Measurements from ENCODE around the gene NHLRC1. TPM values are rescaled to one million over a fixed set of nuclear protein-coding genes. Genes with fewer than 3 reads are reported as not detected.

Gene NHLRC1
- polyA plus RNA-seq, 1 of the 3 experiments (the other 2 are of a cell fraction), result 0.15 TPM

GRCh38 chr6:18118330-18118729, 4.1 kb downstream of the NHLRC1 start (continued):
- TF ChIP-seq RAD21 (IDR thresholded peaks at IDR 0.05; ENCODE audit: low read length), result no peak
- TF ChIP-seq POLR2AphosphoS5 (IDR thresholded peaks at IDR 0.05; ENCODE audit: low read depth, low read length), result no peak
- no peak for TF ChIP-seq ELF1 (IDR thresholded peaks at IDR 0.05)
- no peak for TF ChIP-seq JUND (IDR thresholded peaks at IDR 0.05)
- TF ChIP-seq EZH2phosphoT487 (IDR thresholded peaks at IDR 0.05; ENCODE audit: borderline replicate concordance, low read depth), result no peak
- TF ChIP-seq PBX3 (IDR thresholded peaks at IDR 0.05), result no peak

GRCh38 chr6:18117136-18117535, 5.3 kb downstream of the NHLRC1 start:
- no peak for DNase-seq
- H3K36me3 ChIP-seq (replicated peaks in 1 of 2; ENCODE audit: control insufficient read depth in 1 of 2, insufficient read depth in 2 of 2, low read length in 1 of 2), result no peaks in the 10 kb centered on the region
- H4K20me1 ChIP-seq (ENCODE audit: insufficient read depth), result no peaks in the 10 kb centered on the region
- TF ChIP-seq GATA2 (CRISPR knock-in tag; IDR thresholded peaks at IDR 0.05) (no peak), FOXM1 (IDR thresholded peaks at IDR 0.05; ENCODE audit: low read depth) (no peak), RCOR1 (IDR thresholded peaks at IDR 0.05; ENCODE audit: low read length) (no peak), MAX (IDR thresholded peaks at IDR 0.05; ENCODE audit: low read depth) (no peak), ELF1 (IDR thresholded peaks at IDR 0.05) (no peak), POLR2AphosphoS5 (IDR thresholded peaks at IDR 0.05; ENCODE audit: low read depth, low read length) (no peak), FOXJ3 (CRISPR knock-in tag; IDR thresholded peaks at IDR 0.05) (no peak)
- no peak overlapping the region for H2AFZ ChIP-seq (ENCODE audit: low read depth)
- no peak overlapping the region for H3K4me2 ChIP-seq
- POLR2A ChIA-PET, result no interaction called here
- no peaks in the 10 kb centered on the region for H3K9me3 ChIP-seq
- CTCF ChIA-PET, result no interaction called here
- no peaks in the 10 kb centered on the region for H3K79me2 ChIP-seq (ENCODE audit: insufficient read depth)
- H3K4me3 ChIP-seq (ENCODE audit: low read depth in 2 of 2, low read length in 1 of 2), result no peak overlapping the region
- 83% methylated on average over 5 of the region's 5 CpGs for WGBS (ENCODE audit: low lambda C conversion rate)
- H3F3A ChIP-seq (replicated peaks; ENCODE audit: insufficient read depth), result no peaks in the 10 kb centered on the region
- H3K27ac ChIP-seq (ENCODE audit: low read depth in 2 of 2, low read length in 1 of 2), result no peak overlapping the region
- no peaks in the 10 kb centered on the region for H3K27me3 ChIP-seq (ENCODE audit: insufficient read depth)
- H3K9ac ChIP-seq, result no peak overlapping the region
- no peaks in the 10 kb centered on the region for H3K9me2 ChIP-seq
- H3K4me1 ChIP-seq (ENCODE audit: control insufficient read depth in 1 of 2, insufficient read depth in 2 of 2, low read depth in 1 of 2, low read length in 1 of 2), result peaks cover 0 to under 1% of the 10 kb centered on the region in 2 experiments; a peak in 1 of 4 replicates

GRCh38 chr6:18115356-18115755, 7.1 kb downstream of the NHLRC1 start:
- Histone ChIP-seq H3K4me3 (ENCODE audit: low read depth in 2 of 2, low read length in 1 of 2) (no peak overlapping the region), H3K9me3 (no peaks in the 10 kb centered on the region), H3K79me2 (ENCODE audit: insufficient read depth) (no peaks in the 10 kb centered on the region), H3F3A (replicated peaks; ENCODE audit: insufficient read depth) (no peaks in the 10 kb centered on the region), H3K4me2 (no peak overlapping the region), H4K20me1 (ENCODE audit: insufficient read depth) (no peaks in the 10 kb centered on the region), H2AFZ (ENCODE audit: low read depth) (no peak overlapping the region), H3K9me2 (no peaks in the 10 kb centered on the region), H3K27me3 (ENCODE audit: insufficient read depth) (no peaks in the 10 kb centered on the region), H3K27ac (ENCODE audit: low read depth in 2 of 2, low read length in 1 of 2) (no peak overlapping the region), H3K9ac (no peak overlapping the region), H3K4me1 (ENCODE audit: control insufficient read depth in 1 of 2, insufficient read depth in 2 of 2, low read depth in 1 of 2, low read length in 1 of 2) (no peaks in the 10 kb centered on the region), H3K36me3 (replicated peaks in 1 of 2; ENCODE audit: control insufficient read depth in 1 of 2, insufficient read depth in 2 of 2, low read length in 1 of 2) (no peaks in the 10 kb centered on the region)
- DNase-seq, result no peak
- ChIA-PET POLR2A (no interaction called here), CTCF (interaction anchor here (1.3 kb wide), 1 partner anchor 20 kb away, joined by 3 read pairs; no protein-coding TSS in a partner anchor)
- 79% methylated on average over 2 of the region's 2 CpGs for WGBS (ENCODE audit: low lambda C conversion rate)
- no peak for TF ChIP-seq POLR2AphosphoS5 (IDR thresholded peaks at IDR 0.05; ENCODE audit: low read depth, low read length)
- TF ChIP-seq FOXM1 (IDR thresholded peaks at IDR 0.05; ENCODE audit: low read depth), result no peak
- no peak for TF ChIP-seq RAD21 (IDR thresholded peaks at IDR 0.05; ENCODE audit: low read length)
- TF ChIP-seq REST (IDR thresholded peaks at IDR 0.05; ENCODE audit: low read depth, low read length), result no peak
- TF ChIP-seq GATA2 (CRISPR knock-in tag; IDR thresholded peaks at IDR 0.05), result no peak
- no peak for TF ChIP-seq MAX (IDR thresholded peaks at IDR 0.05; ENCODE audit: low read depth)
- TF ChIP-seq CTCF (IDR thresholded peaks at IDR 0.05), result no peak
- no peak for TF ChIP-seq NFIC (IDR thresholded peaks at IDR 0.05; ENCODE audit: borderline replicate concordance)
- TF ChIP-seq EP300 (IDR thresholded peaks at IDR 0.05; ENCODE audit: borderline replicate concordance in 1 of 2, low read depth in 1 of 2, low read length in 1 of 2), result no peak
- TF ChIP-seq TCF12 (IDR thresholded peaks at IDR 0.05), result no peak
- TF ChIP-seq YY1 (IDR thresholded peaks at IDR 0.05; ENCODE audit: low read depth), result no peak
- no peak for TF ChIP-seq SMC3 (IDR thresholded peaks at IDR 0.05; ENCODE audit: low read depth, low read length)
- TF ChIP-seq PBX3 (IDR thresholded peaks at IDR 0.05), result no peak

Data from SK-N-SH (cell line).